Pancreas (tissue), 10 donors: ENCODE data around the gene TTC39B. TPM values are rescaled to one million over a fixed set of nuclear protein-coding genes. Genes with fewer than 3 reads are reported as not detected.

Source experiments
- ATAC-seq, 4 donors: fragments of 200-7000 bp; cut with Tn5 transposase; one replicate each; pipeline versions ENCODE4 v1.8.0 to v1.9.1; 2020; ENCODE audit warnings: mild to moderate bottlenecking in 4 of 4, moderate library complexity in 4 of 4
- DNase-seq, 6 donors: peaks; one replicate each; pipeline ENCODE4 v3.0.0-alpha.2; 2020
- FAIRE-seq: peaks from 2 replicates; lab custom pipeline; 2012; peaks lifted over from hg19 to GRCh38; lab: Jason Lieb, UNC
- H3K27ac ChIP-seq, 4 donors: fragments of 200-600 bp; sonication (generic); 1 replicate in 3 of 4; 2 replicates in 1 of 4; pipeline versions ENCODE4 v1.5.0 to v1.8.0; 2020
- H3K27me3 ChIP-seq, 4 donors: fragments of 200-600 bp; one replicate each; pipeline ENCODE4 v1.8.0; 2021
- H3K36me3 ChIP-seq, 3 donors: fragments of 200-600 bp; sonication (generic) in 1 of 3; one replicate each; pipeline versions ENCODE4 v1.5.0 to v1.8.0; 2020 to 2021
- H3K4me1 ChIP-seq, 3 donors: fragments of 200-600 bp; one replicate each; pipeline ENCODE4 v1.8.0; 2021
- H3K4me3 ChIP-seq, 4 donors: fragments of 200-600 bp; sonication (generic) in 2 of 4; one replicate each; pipeline versions ENCODE4 v1.5.0 to v1.8.0; 2020 to 2021
- H3K9me3 ChIP-seq, 4 donors: fragments of 200-600 bp; one replicate each; pipeline ENCODE4 v1.8.0; 2021
- WGBS, 2 donors: extraction: QIAGEN DNeasy Blood & Tissue Kit; methylation state at CpG; one replicate each; pipeline ENCODE4 v1.1.7; 2013; 5-methylcytosine and 5-hydroxymethylcytosine counted together
- intact Hi-C, 3 donors: fragments of 100-400 bp; cut with DNase I; formaldehyde crosslinking; loops; one replicate each; pipeline versions ENCODE4 v1.11.1 to v1.14.2; 2022
- polyA plus RNA-seq, 2 donors: library from polyadenylated mRNA; stranded (reverse); fragments of 200-250 nt; gene quantifications; one replicate each; pipeline ENCODE4 v1.2.3, GENCODE V29; 2013
- total RNA-seq, 6 donors: library from RNA; stranded (reverse); fragmentation: NEBNext Ultra II Directional in 4 of 6; extraction: Animal tissue kit (Norgen Biotek cat#: 25700) in 4 of 6; gene quantifications; one replicate each; pipeline versions ENCODE4 v1.2.1 to v1.2.4, GENCODE V29; 2021 to 2023
- TF ChIP-seq, protein P1 (sequence below), 4 donors: fragments of 200-600 bp; sonication (generic) in 3 of 4; IDR thresholded peaks; one replicate each; pipeline versions ENCODE4 v1.5.0 to v1.8.0; 2021; ENCODE audit warnings: antibody characterized with exemption in 4 of 4
- donor health status: healthy with polysubstance abuse.
- donor health status: DM: no; HTN: no; CAD: no; lungs with moderate emphysema.
- donor health status: DM: no; HTN: no; CAD: no.
- donor health status: control.
- donor health status: control.
- donor health status: Bipolar disorder and iron deficiency.
- donor health status: DM: yes; HTN: yes; CAD: no.
- donor health status: DM: no; HTN: no; CAD: no.
- donor health status: DM: no; HTN: no; CAD: no.
- donor health status: DM: yes; HTN: yes; CAD: no.

Gene TTC39B
- total and polyA plus RNA-seq, 8 donors = 1.5 to 12.1 (median 5.1) TPM

DNA sequence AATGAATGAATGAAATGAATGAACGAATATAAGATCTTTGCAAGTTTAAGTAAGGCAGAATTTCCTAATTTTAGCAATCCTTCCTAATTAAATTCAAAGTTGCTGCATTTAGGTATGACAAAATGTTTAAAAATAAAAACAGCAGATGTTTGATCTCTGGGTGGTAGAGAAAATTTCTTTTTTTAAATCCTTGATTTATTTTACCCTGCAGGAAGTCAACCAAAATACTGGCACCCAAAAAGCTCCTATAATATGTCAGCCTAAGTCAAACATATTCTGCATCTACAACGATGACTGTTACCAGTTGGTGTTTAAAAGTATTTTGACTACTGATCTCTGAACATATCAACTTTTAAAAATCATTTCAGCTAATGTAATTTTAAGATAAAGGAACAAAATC is 58.4 kb downstream of the TTC39B start:
- no peak overlapping the region for H3K4me3 ChIP-seq
- no peak overlapping the region for H3K27ac ChIP-seq
- ATAC-seq = no peak
- H3K4me1 ChIP-seq = no peaks in the 10 kb centered on the region
- H3K27me3 ChIP-seq = no peaks in the 10 kb centered on the region
- WGBS, 2 donors = 74 to 75% methylated on average over 2 of the region's 2 CpGs
- no peaks in the 10 kb centered on the region for H3K9me3 ChIP-seq
- intact Hi-C loops = no loop called here
- no peak for DNase-seq
- TF ChIP-seq, protein P1, sequence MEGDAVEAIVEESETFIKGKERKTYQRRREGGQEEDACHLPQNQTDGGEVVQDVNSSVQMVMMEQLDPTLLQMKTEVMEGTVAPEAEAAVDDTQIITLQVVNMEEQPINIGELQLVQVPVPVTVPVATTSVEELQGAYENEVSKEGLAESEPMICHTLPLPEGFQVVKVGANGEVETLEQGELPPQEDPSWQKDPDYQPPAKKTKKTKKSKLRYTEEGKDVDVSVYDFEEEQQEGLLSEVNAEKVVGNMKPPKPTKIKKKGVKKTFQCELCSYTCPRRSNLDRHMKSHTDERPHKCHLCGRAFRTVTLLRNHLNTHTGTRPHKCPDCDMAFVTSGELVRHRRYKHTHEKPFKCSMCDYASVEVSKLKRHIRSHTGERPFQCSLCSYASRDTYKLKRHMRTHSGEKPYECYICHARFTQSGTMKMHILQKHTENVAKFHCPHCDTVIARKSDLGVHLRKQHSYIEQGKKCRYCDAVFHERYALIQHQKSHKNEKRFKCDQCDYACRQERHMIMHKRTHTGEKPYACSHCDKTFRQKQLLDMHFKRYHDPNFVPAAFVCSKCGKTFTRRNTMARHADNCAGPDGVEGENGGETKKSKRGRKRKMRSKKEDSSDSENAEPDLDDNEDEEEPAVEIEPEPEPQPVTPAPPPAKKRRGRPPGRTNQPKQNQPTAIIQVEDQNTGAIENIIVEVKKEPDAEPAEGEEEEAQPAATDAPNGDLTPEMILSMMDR (IDR thresholded peaks at IDR 0.05) = no peak
- FAIRE-seq = no peak
- no peaks in the 10 kb centered on the region for H3K36me3 ChIP-seq

GRCh38 chr9:15248081-15248480 is 58.9 kb downstream of the TTC39B start:
- FAIRE-seq (no peak), ATAC-seq (no peak), DNase-seq (no peak)
- Histone ChIP-seq H3K27me3 (no peaks in the 10 kb centered on the region), H3K27ac (no peak overlapping the region), H3K9me3 (no peaks in the 10 kb centered on the region), H3K36me3 (no peaks in the 10 kb centered on the region), H3K4me3 (no peak overlapping the region), H3K4me1 (no peaks in the 10 kb centered on the region)
- intact Hi-C loops = no loop called here
- TF ChIP-seq, protein P1 (IDR thresholded peaks at IDR 0.05) = no peak

GRCh38 chr9:15246708-15247107 is 60.3 kb downstream of the TTC39B start:
- H3K9me3 ChIP-seq = no peaks in the 10 kb centered on the region
- no peak for FAIRE-seq
- ATAC-seq = no peak
- no peak for DNase-seq
- no peaks in the 10 kb centered on the region for H3K36me3 ChIP-seq
- H3K27me3 ChIP-seq = no peaks in the 10 kb centered on the region
- H3K27ac ChIP-seq = no peak overlapping the region
- H3K4me3 ChIP-seq = no peak overlapping the region
- no peaks in the 10 kb centered on the region for H3K4me1 ChIP-seq
- intact Hi-C loops = no loop called here
- TF ChIP-seq, protein P1 (IDR thresholded peaks at IDR 0.05) = no peak

DNA sequence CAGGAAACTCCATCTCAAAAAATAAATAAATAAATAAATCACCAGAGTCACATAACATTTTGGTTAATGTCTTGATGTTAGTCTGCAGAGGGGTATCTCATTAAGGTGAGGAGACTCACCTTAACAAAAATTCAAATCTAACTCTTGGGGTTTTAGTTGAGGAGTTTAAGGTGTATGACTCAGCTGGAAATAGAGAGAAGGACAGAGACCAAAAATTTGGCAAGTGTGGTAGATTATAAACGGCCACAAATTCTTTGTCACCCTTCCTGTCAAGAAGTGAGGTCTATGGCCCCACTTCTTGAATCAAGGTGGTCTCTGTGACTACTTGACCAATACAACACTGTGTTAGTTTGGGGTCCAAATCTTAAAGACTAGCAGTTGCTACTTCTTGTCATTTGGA is 60.8 kb downstream of the TTC39B start:
- DNase-seq = no peak

GRCh38 chr9:15244001-15244441 is 63.0 kb downstream of the TTC39B start:
- 86 to 92% methylated on average over 4 of the region's 4 CpGs for WGBS, 2 donors
- H3K27ac ChIP-seq = no peak overlapping the region
- H3K27me3 ChIP-seq = no peaks in the 10 kb centered on the region

More for the DNA sequence above, 60.8 kb downstream of the TTC39B start:
- Histone ChIP-seq H3K27me3 (no peaks in the 10 kb centered on the region), H3K36me3 (no peaks in the 10 kb centered on the region), H3K4me3 (no peak overlapping the region), H3K27ac (no peak overlapping the region), H3K9me3 (no peaks in the 10 kb centered on the region), H3K4me1 (no peaks in the 10 kb centered on the region)
- intact Hi-C loops = no loop called here
- 65 to 66% methylated on average over 1 of the region's 1 CpG for WGBS, 2 donors
- FAIRE-seq = no peak
- TF ChIP-seq, protein P1 (IDR thresholded peaks at IDR 0.05) = no peak
- no peak for ATAC-seq

More at GRCh38 chr9:15244001-15244441, 63.0 kb downstream of the TTC39B start:
- TF ChIP-seq, protein P1 (IDR thresholded peaks at IDR 0.05) = no peak
- ATAC-seq = peak in 1 of 4 donors; percentile 47
- no peak for DNase-seq
- H3K36me3 ChIP-seq = no peaks in the 10 kb centered on the region
- no peak for FAIRE-seq
- no peak overlapping the region for H3K4me3 ChIP-seq
- H3K4me1 ChIP-seq = no peaks in the 10 kb centered on the region
- H3K9me3 ChIP-seq = no peaks in the 10 kb centered on the region
- intact Hi-C loops = no loop called here
